Neural cell (in vitro differentiated cells): ENCODE data around the gene PRR18. TPM values are rescaled to one million over a fixed set of nuclear protein-coding genes. Genes with fewer than 3 reads are reported as not detected.

Experiments
- H2AFZ ChIP-seq: fragments of 200-600, 300-800 bp; sonication (generic), shearing (Covaris generic); 2 replicates; pipeline ENCODE4 v1.6.0; 2014; ENCODE audit warnings: low read depth, mild to moderate bottlenecking, antibody characterized with exemption, low read length, moderate library complexity
- H3F3A ChIP-seq: fragments of 200-600 bp; shearing (Covaris generic); 2 replicates; pipeline ENCODE4 v1.6.1; 2016; ENCODE audit warnings: mild to moderate bottlenecking, moderate library complexity, mixed read lengths, antibody characterized with exemption, low read length; ENCODE audit not compliant: insufficient read depth, poor library complexity, severe bottlenecking
- H3K27ac ChIP-seq: fragments of 200-600, 300-800 bp; sonication (generic), shearing (Covaris generic); 2 replicates; pipeline ENCODE4 v1.5.1; 2014; ENCODE audit warnings: mild to moderate bottlenecking, low read length, moderate library complexity
- H3K27me3 ChIP-seq: fragments of 300-800, 200-600 bp; sonication (generic), shearing (Covaris generic); 2 replicates; pipeline ENCODE4 v1.6.0; 2014; ENCODE audit warnings: mild to moderate bottlenecking, low read depth, low read length, moderate library complexity; ENCODE audit not compliant: insufficient read depth
- H3K36me3 ChIP-seq: fragments of 300-800, 200-600 bp; sonication (generic), shearing (Covaris generic); 2 replicates; pipeline ENCODE4 v1.5.1; 2014; ENCODE audit warnings: mild to moderate bottlenecking, antibody characterized with exemption, low read length, moderate library complexity; ENCODE audit not compliant: insufficient read depth
- H3K4me2 ChIP-seq: fragments of 300-800, 200-600 bp; sonication (generic), shearing (Covaris generic); 2 replicates; pipeline ENCODE4 v1.6.0; 2014; ENCODE audit warnings: mild to moderate bottlenecking, low read length
- H3K4me3 ChIP-seq: fragments of 300-800, 200-600 bp; sonication (generic), shearing (Covaris generic); 2 replicates; pipeline ENCODE4 v1.5.1; 2014; ENCODE audit warnings: mild to moderate bottlenecking, low read length, moderate library complexity
- H3K79me2 ChIP-seq: fragments of 200-600 bp; shearing (Covaris generic); replicated peaks from 2 replicates; pipeline ENCODE4 v1.6.0; 2014; ENCODE audit warnings: mild to moderate bottlenecking, low read length, moderate library complexity; ENCODE audit not compliant: insufficient read depth
- H3K9ac ChIP-seq: fragments of 300-800, 200-600 bp; sonication (generic), shearing (Covaris generic); 2 replicates; pipeline ENCODE4 v1.6.1; 2016; ENCODE audit warnings: mild to moderate bottlenecking, low read length, mixed read lengths
- H3K9me2 ChIP-seq: fragments of 200-600 bp; shearing (Covaris generic); 2 replicates; pipeline ENCODE4 v1.6.1; 2016; ENCODE audit warnings: mild to moderate bottlenecking, low read length, mixed read lengths; ENCODE audit not compliant: insufficient read depth
- H3K9me3 ChIP-seq: fragments of 200-600, 300-800 bp; sonication (generic), shearing (Covaris generic); 2 replicates; pipeline ENCODE4 v1.6.1; 2016; ENCODE audit warnings: mild to moderate bottlenecking, mixed run types, low read length, moderate library complexity, mixed read lengths
- H4K20me1 ChIP-seq: fragments of 200-600 bp; shearing (Covaris generic); 2 replicates; pipeline ENCODE4 v1.6.1; 2016; ENCODE audit warnings: mild to moderate bottlenecking, mixed run types; ENCODE audit not compliant: insufficient read depth
- EP300 ChIP-seq: fragments of 450-650 bp; conservative IDR thresholded peaks from 2 replicates; pipeline ENCODE4 v1.6.1; 2014; ENCODE audit warnings: antibody characterized with exemption, mild to moderate bottlenecking, moderate library complexity; ENCODE audit not compliant: poor library complexity, severe bottlenecking
- EZH2 ChIP-seq: fragments of 200-600, 300-800 bp; shearing (Covaris generic), sonication (generic); IDR thresholded peaks from 2 replicates; pipeline ENCODE4 v1.6.1; 2014; ENCODE audit warnings: antibody characterized with exemption, low read length, borderline replicate concordance, mild to moderate bottlenecking; ENCODE audit not compliant: insufficient read depth, poor library complexity, severe bottlenecking
- MXI1 ChIP-seq: fragments of 450-650 bp; conservative IDR thresholded peaks from 2 replicates; pipeline ENCODE4 v1.6.1; 2014; ENCODE audit warnings: antibody characterized with exemption, mild to moderate bottlenecking; ENCODE audit not compliant: poor library complexity, severe bottlenecking
- POLR2AphosphoS5 ChIP-seq: IDR thresholded peaks from 2 replicates; pipeline ENCODE4 v1.6.1; 2012
- RAD21 ChIP-seq: fragments of 450-650 bp; conservative IDR thresholded peaks from 2 replicates; pipeline ENCODE4 v1.6.1; 2014; ENCODE audit warnings: antibody characterized with exemption, mild to moderate bottlenecking, moderate library complexity
- REST ChIP-seq: IDR thresholded peaks from 2 replicates; pipeline ENCODE4 v1.6.1; 2012; ENCODE audit warnings: borderline replicate concordance
- SMC3 ChIP-seq: fragments of 450-650 bp; conservative IDR thresholded peaks from 2 replicates; pipeline ENCODE4 v1.6.1; 2014; ENCODE audit warnings: antibody characterized with exemption, mild to moderate bottlenecking, moderate library complexity; ENCODE audit not compliant: poor library complexity
- TAF1 ChIP-seq: IDR thresholded peaks from 2 replicates; pipeline ENCODE4 v1.6.1; 2012; ENCODE audit warnings: low read depth
- polyA plus RNA-seq: library from polyadenylated mRNA; depleted of rRNA; stranded (reverse); fragments of >200 nt; gene quantifications from 2 replicates; pipeline ENCODE4 v1.2.3, GENCODE V29; 2014
- TF ChIP-seq, protein P1 (sequence below): fragments of 450-650 bp; IDR thresholded peaks from 2 replicates; pipeline ENCODE4 v1.5.1; 2014; ENCODE audit warnings: antibody characterized with exemption, mild to moderate bottlenecking, moderate library complexity; ENCODE audit not compliant: poor library complexity, severe bottlenecking

The PRR18 gene
- polyA plus RNA-seq, 1 donor from 2014 or later: not detected

DNA sequence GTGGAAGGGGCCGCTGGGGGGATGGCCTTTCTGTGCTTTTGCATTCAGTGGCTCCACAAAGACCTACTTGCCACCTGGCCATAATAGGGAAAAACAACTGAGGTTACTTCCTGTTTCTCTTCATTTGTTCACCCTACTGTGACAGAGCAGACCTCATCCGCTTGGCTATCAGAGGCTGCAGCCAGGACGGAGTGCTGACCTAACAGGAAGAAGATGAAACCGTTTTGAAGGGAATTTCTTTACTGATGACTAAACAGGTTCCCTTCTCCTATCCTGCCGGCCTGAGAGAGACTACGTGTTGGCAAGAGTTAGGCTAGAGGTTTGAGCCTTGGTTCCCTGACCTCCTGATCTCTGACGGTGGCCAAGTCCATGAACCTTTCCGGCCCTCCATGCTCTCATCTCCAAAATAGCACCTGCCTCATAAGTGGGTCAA is 21.3 kb downstream of the PRR18 start:
- no peaks in the 10 kb centered on the region for H3K9me2 ChIP-seq
- H3F3A ChIP-seq: no peaks in the 10 kb centered on the region
- no peak overlapping the region for H3K4me2 ChIP-seq
- no peaks in the 10 kb centered on the region for H3K79me2 ChIP-seq
- H3K9ac ChIP-seq: no peak overlapping the region
- no peaks in the 10 kb centered on the region for H4K20me1 ChIP-seq
- H2AFZ ChIP-seq: no peak overlapping the region
- H3K27me3 ChIP-seq: no peaks in the 10 kb centered on the region
- TF ChIP-seq POLR2AphosphoS5: no peak
- TF ChIP-seq, protein P1, sequence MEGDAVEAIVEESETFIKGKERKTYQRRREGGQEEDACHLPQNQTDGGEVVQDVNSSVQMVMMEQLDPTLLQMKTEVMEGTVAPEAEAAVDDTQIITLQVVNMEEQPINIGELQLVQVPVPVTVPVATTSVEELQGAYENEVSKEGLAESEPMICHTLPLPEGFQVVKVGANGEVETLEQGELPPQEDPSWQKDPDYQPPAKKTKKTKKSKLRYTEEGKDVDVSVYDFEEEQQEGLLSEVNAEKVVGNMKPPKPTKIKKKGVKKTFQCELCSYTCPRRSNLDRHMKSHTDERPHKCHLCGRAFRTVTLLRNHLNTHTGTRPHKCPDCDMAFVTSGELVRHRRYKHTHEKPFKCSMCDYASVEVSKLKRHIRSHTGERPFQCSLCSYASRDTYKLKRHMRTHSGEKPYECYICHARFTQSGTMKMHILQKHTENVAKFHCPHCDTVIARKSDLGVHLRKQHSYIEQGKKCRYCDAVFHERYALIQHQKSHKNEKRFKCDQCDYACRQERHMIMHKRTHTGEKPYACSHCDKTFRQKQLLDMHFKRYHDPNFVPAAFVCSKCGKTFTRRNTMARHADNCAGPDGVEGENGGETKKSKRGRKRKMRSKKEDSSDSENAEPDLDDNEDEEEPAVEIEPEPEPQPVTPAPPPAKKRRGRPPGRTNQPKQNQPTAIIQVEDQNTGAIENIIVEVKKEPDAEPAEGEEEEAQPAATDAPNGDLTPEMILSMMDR: no peak
- TF ChIP-seq EZH2: no peak
- no peak for TF ChIP-seq REST
- H3K27ac ChIP-seq: no peak overlapping the region
- no peaks in the 10 kb centered on the region for H3K36me3 ChIP-seq
- H3K4me3 ChIP-seq: no peak overlapping the region
- no peaks in the 10 kb centered on the region for H3K9me3 ChIP-seq

DNA sequence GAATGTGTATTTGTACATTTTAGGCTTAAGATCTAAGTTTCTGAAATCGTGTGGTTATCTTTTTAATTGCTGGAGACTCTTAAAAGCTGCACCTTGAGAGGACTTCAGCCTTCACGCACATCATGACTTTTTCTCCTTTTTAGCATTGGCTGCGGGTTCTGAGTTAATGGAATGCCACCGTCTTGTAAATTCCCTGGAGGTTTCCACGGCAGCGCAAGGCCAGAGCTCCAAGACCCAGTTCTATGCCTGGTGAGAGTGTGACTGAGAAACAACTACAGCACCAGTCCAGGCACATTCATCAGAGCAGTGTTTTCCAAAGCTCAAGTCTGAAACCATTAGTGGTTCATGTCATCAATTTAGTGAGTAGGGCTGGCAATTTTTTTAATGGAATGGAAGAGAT is 23.0 kb downstream of the PRR18 start:
- no peaks in the 10 kb centered on the region for H3K9me2 ChIP-seq
- no peaks in the 10 kb centered on the region for H3K27me3 ChIP-seq
- H2AFZ ChIP-seq: no peak overlapping the region
- H3K36me3 ChIP-seq: no peaks in the 10 kb centered on the region
- H3K9me3 ChIP-seq: no peaks in the 10 kb centered on the region
- H4K20me1 ChIP-seq: no peaks in the 10 kb centered on the region
- no peak overlapping the region for H3K27ac ChIP-seq
- H3F3A ChIP-seq: no peaks in the 10 kb centered on the region
- no peak overlapping the region for H3K4me3 ChIP-seq
- H3K9ac ChIP-seq: no peak overlapping the region
- no peak overlapping the region for H3K4me2 ChIP-seq
- no peaks in the 10 kb centered on the region for H3K79me2 ChIP-seq
- TF ChIP-seq RAD21 (no peak), EZH2 (no peak), TAF1 (no peak), REST (no peak), SMC3 (no peak), EP300 (no peak), MXI1 (no peak), POLR2AphosphoS5 (no peak)
- TF ChIP-seq, protein P1: no peak
